ENCODE measurements around the gene MAPK6. TPM values are rescaled to one million over a fixed set of nuclear protein-coding genes. Genes with fewer than 3 reads are reported as not detected.

The MAPK6 gene
- total and polyA plus RNA-seq, 9 of the 15 experiments (the other 6 are each of a cell fraction or from before 2014, with no cell fraction given) = 28.5 to 97.1 (median 74.0) TPM

- TF ChIP-seq ZNF316 (IDR thresholded peaks at IDR 0.05) = no peak
- no peak for TF ChIP-seq ZNF592 (IDR thresholded peaks at IDR 0.05)
- Histone ChIP-seq H3K4me2 (ENCODE audit: insufficient read depth, low read length) (no peak overlapping the region), H3K9me1 (ENCODE audit: control insufficient read depth, insufficient read depth, low read length) (no peaks in the 10 kb centered on the region), H3K4me1 (replicated peaks in 1 of 2; ENCODE audit: control insufficient read depth in 2 of 2, insufficient read depth in 2 of 2, low read length in 2 of 2) (peaks cover 11% of the 10 kb centered on the region in 2 experiments; a peak in 3 of 5 replicates), H3K27me3 (ENCODE audit: control insufficient read depth in 2 of 2, insufficient read depth in 2 of 2, low read length in 2 of 2) (no peaks in the 10 kb centered on the region), H3K4me3 (no peak overlapping the region), H2AFZ (ENCODE audit: low read depth, low read length) (0 out of 2 replicates have a peak overlapping the region, but pooled peaks have one; percentile 40), H4K20me1 (replicated peaks; ENCODE audit: control insufficient read depth, insufficient read depth, low read length) (no peaks in the 10 kb centered on the region), H3K79me2 (ENCODE audit: control insufficient read depth, insufficient read depth, low read length) (no peaks in the 10 kb centered on the region), H3K9me3 (replicated peaks; ENCODE audit: control insufficient read depth, insufficient read depth, low read depth, low read length) (no peaks in the 10 kb centered on the region), H3K27ac (ENCODE audit: extremely low read depth, low read depth, low read length) (no peak overlapping the region), H3K36me3 (ENCODE audit: control insufficient read depth, insufficient read depth, low read length) (no peaks in the 10 kb centered on the region), H3K9ac (ENCODE audit: insufficient read depth in 1 of 2, low read depth in 2 of 2, low read length in 2 of 2) (no peak overlapping the region)
- 40% methylated on average over 5 of the region's 5 CpGs for WGBS (ENCODE audit: insufficient coverage, low coverage, missing lambda C conversion rate)
- no peak for ATAC-seq
- FAIRE-seq = no peak
- intact Hi-C loops (cut with micrococcal nuclease) = no loop called here
- no TSS peak for BruUV-seq (replicated peaks)
- ChIA-PET CTCF (ENCODE audit: low intra/inter-chr PET ratio) (no interaction called here), POLR2A (interaction anchor here (0.5 to 0.9 kb wide), 2 partner anchors 11 to 131 kb away, joined by 3 to 5 read pairs; no protein-coding TSS in a partner anchor)
- in situ Hi-C loops (cut with MboI) = no loop called here
- no peak for DNase-seq (ENCODE audit: extremely low read depth in 1 of 4, low spot score in 3 of 4)
These were observed 95.4 kb downstream of the MAPK6 start for GRCh38 chr15:52114261-52115055.

Measured in K562 (cell line).